ENCODE results near the gene PCSK6. TPM values are rescaled to one million over a fixed set of nuclear protein-coding genes. Genes with fewer than 3 reads are reported as not detected.

Gene PCSK6
- total RNA-seq, 2 donors from 2014 or later, result 1.9 to 27.8 TPM

DNA sequence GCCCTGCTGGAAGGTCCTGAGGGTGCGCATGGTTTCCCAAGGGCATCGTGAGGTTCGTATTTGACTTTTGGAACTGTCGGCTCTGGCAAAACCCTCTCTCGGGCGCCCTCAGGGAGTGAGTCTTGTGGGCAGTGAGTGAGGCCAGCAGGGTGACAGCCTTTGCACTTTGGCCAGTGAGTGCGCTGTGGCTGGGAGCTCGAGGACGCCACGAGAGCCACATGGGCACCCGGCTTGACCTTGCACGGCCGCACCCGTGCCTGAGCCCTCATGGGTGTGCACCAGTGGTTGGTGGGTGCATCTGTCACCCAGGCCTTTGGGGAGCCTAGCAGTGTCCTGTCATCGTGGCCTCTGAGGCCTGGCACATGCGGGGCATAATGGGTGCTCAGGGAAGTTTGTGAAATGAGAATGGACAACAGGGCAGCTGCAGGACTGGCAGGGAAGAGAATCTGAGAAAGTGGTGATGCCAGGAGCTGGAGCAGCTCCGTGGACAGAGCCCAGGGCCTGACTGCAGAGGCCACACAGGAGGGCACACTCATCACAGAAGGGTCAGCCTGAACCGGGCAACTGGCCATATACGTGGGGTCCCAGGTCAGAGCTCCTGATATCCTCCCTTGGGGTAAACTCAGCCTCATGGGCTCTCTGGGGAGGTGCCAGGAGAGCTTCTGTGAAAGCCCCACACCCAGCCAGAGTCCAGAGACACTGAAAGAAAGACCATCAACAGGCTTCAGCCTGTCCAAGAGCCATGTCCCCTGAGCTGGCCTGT lies 164.1 kb downstream of the PCSK6 start:
- H3K36me3 Mint-ChIP-seq (ENCODE audit: low read depth), result peaks cover 4% of the 10 kb centered on the region
- H3K27me3 Mint-ChIP-seq, result peaks cover 52% of the 10 kb centered on the region
- DNase-seq (peak in 1 of 3 donors; percentile 1), ATAC-seq (no peak)
- H3K4me3 Mint-ChIP-seq, result no peak overlapping the region
- H3K4me1 Mint-ChIP-seq, result no peaks in the 10 kb centered on the region
- no peak overlapping the region for H3K27ac Mint-ChIP-seq
- H3K9me3 ChIP-seq (ENCODE audit: control insufficient read depth, low read length, poor library complexity, severe bottlenecking), result no peaks in the 10 kb centered on the region

- H3K36me3 Mint-ChIP-seq (ENCODE audit: low read depth), result peaks cover 4% of the 10 kb centered on the region
- no peaks in the 10 kb centered on the region for H3K4me1 Mint-ChIP-seq
- no peak for ATAC-seq
- no peak overlapping the region for H3K27ac Mint-ChIP-seq
- H3K9me3 ChIP-seq (ENCODE audit: control insufficient read depth, low read length, poor library complexity, severe bottlenecking), result no peaks in the 10 kb centered on the region
- DNase-seq, result no peak
- no peak overlapping the region for H3K4me3 Mint-ChIP-seq
- peaks cover 52% of the 10 kb centered on the region for H3K27me3 Mint-ChIP-seq
Measured at GRCh38 chr15:101324524-101325177, 164.9 kb downstream of the PCSK6 start.

- H3K9me3 ChIP-seq (ENCODE audit: control insufficient read depth, low read length, poor library complexity, severe bottlenecking), result no peaks in the 10 kb centered on the region
- no peaks in the 10 kb centered on the region for H3K4me1 Mint-ChIP-seq
- no peak overlapping the region for H3K27ac Mint-ChIP-seq
- ATAC-seq (no peak), DNase-seq (no peak)
- H3K4me3 Mint-ChIP-seq, result no peak overlapping the region
- peaks cover 53% of the 10 kb centered on the region for H3K27me3 Mint-ChIP-seq
- H3K36me3 Mint-ChIP-seq (ENCODE audit: low read depth), result peaks cover 4% of the 10 kb centered on the region
Measured at GRCh38 chr15:101323793-101324523, 165.5 kb downstream of the PCSK6 start.

DNA sequence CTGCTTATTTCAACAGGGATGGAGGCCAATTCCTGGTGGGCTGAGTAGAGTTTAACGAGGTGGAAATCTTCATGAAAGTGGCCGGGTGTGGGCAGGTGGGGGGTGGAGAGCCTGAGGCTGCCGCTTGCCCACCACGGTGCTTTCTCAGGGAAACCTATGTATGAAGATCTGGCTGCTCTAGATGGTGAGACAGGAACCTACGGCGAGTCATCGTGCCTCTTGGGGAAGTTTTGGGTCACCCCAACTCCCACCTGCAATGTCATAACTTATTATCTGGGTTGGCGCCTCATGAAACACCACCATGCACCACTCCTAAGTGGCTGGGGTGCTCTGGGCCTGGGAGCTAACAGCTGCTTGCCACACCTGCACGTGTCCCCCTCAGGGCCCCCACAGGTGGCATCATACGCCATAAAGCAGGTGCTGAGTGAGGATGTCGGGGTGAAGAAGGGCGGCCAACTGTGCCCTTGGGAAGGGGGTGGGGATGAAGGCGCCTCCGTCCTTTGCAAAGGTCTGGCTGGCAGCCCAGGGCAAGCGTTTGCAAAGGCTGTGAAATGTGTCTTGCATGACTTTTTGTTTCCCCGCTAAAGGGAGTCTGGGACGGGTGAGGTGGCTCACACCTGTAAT lies 166.5 kb downstream of the PCSK6 start:
- no peaks in the 10 kb centered on the region for H3K9me3 ChIP-seq (ENCODE audit: control insufficient read depth, low read length, poor library complexity, severe bottlenecking)
- Mint-ChIP-seq H3K36me3 (ENCODE audit: low read depth) (peaks cover 4% of the 10 kb centered on the region), H3K27me3 (peaks cover 58% of the 10 kb centered on the region), H3K4me3 (no peak overlapping the region), H3K4me1 (no peaks in the 10 kb centered on the region), H3K27ac (no peak overlapping the region)
- DNase-seq, result peak in 1 of 3 donors; percentile 1
- no peak for ATAC-seq

DNA sequence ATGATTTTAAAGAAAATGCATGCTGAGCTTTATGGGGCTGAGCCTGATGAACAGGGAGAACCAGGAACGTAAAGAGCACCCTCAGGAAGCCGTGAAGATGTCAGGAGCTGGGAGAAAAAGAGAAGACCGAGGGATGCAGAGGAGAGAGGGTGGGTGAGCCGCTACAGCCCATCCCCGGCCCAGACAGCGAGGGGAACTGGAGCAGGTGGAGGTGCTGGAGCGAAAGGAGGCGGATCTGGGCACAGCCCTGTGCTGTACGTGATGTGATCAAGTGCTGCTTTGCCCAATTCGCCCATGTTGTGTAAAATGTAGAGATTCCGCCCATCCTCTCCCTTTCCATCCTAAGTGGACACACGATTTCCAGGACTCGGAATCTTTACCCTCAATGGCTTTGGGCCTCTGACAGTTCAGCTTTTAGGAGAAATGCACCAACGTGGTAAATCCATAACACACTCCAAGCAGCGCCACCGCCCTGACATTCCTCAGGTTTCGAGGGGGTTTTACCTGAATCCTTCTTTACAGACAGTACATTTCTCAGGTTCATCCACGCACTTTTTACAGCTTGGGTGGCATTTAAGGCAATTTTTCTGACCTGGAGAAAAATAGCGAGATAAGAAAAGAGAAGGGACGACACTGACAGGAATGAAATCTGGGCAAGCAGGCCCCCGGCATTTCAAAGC lies 167.4 kb downstream of the PCSK6 start:
- Mint-ChIP-seq H3K4me1 (no peaks in the 10 kb centered on the region), H3K27ac (peak overlapping the region; percentile 6), H3K27me3 (peaks cover 61% of the 10 kb centered on the region), H3K36me3 (ENCODE audit: low read depth) (peaks cover 4% of the 10 kb centered on the region), H3K4me3 (no peak overlapping the region)
- DNase-seq (no peak), ATAC-seq (no peak)
- H3K9me3 ChIP-seq (ENCODE audit: control insufficient read depth, low read length, poor library complexity, severe bottlenecking), result no peaks in the 10 kb centered on the region

DNA sequence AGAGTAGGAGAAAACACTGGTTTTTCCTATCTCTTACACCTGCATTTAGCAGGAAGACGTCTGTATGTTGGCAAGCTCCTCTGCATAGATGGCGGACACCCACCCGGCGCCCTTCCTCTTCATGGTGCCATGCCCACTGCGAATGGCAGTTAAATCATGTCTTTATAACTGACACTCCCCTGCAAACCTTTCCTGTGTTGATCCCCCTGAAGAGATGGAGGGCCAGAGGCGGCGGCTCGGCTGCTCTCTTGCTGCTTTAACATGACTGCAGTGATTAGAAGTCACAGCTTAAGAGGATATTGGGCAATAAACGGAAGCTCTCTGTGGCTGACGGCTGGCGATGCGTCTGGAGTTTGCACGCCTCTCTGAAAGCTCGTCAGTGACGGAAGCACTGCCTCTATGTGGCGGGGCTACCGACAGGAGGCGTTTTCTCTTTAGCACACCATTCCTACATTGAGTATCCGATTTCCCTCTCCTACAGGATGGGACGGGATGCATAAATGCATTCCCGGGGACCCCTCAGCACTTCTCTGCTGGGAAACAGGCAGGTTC lies 168.9 kb downstream of the PCSK6 start:
- H3K9me3 ChIP-seq (ENCODE audit: control insufficient read depth, low read length, poor library complexity, severe bottlenecking), result no peaks in the 10 kb centered on the region
- peak overlapping the region; percentile 67 for H3K4me3 Mint-ChIP-seq
- peaks cover 50% of the 10 kb centered on the region for H3K27me3 Mint-ChIP-seq
- H3K27ac Mint-ChIP-seq, result peak overlapping the region; percentile 80
- H3K36me3 Mint-ChIP-seq (ENCODE audit: low read depth), result peaks cover 4% of the 10 kb centered on the region
- no peaks in the 10 kb centered on the region for H3K4me1 Mint-ChIP-seq
- peak; percentile 96 for ATAC-seq
- DNase-seq, result peak in 1 of 3 donors; percentile 33

DNA sequence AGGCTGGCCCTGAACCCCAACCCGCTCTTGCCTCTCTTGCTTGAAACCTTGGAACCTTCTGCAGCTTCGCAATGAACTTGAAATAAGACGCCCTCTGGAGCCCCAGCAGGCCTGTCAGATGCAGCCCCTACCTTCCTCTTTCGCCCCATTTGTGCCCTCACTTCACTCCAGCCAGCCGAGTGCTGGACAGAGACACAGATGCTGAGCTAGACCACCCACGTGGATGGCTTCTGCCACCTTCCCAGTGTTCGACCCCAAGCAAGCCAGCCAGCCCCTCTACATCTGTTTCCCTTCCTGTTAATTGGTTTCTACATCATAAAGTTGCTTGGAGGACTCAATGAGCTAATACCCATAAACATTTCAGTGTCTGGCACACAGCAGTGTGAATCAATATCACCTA lies 170.7 kb downstream of the PCSK6 start:
- no peak overlapping the region for H3K27ac Mint-ChIP-seq
- H3K4me1 Mint-ChIP-seq, result no peaks in the 10 kb centered on the region
- peaks cover 34% of the 10 kb centered on the region for H3K27me3 Mint-ChIP-seq
- peaks cover 2% of the 10 kb centered on the region for H3K36me3 Mint-ChIP-seq (ENCODE audit: low read depth)
- H3K4me3 Mint-ChIP-seq, result no peak overlapping the region
- no peak for DNase-seq
- no peak for ATAC-seq
- no peaks in the 10 kb centered on the region for H3K9me3 ChIP-seq (ENCODE audit: control insufficient read depth, low read length, poor library complexity, severe bottlenecking)

DNA sequence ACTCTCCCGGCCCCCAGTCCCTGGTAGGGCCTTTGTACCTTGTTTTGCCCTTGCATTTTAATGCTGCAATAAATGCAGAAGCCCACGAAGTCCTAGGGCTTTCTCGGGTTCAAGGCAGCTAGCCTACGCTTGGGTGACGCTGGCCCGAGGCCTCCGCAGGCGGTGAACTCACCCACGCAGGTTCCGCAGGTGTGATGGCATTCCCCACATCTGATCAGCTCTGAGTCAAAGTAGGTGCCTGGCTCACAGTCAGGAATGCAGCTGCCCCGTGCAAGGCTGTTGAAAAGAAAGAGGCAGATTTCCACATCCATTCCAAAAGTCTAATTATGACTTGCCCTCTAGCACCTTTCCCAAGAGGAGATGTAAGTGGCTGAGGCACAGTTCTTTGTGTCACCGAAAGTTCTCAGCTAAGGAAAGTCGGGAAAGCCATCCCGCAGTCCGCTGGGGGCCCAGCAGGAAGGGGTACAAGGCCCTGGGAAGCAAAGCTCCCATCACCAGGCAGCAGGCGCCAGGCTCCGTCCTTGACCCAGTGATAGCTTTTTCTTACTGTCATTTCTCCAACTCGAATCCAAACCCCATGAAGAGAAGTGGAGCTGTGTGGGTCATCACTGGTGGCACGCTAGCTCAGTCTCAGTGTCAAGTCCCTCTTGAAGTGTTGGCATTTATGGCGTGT lies 171.2 kb downstream of the PCSK6 start:
- DNase-seq, result no peak
- ATAC-seq, result no peak
- H3K4me3 Mint-ChIP-seq, result no peak overlapping the region
- H3K27me3 Mint-ChIP-seq, result peaks cover 34% of the 10 kb centered on the region
- no peaks in the 10 kb centered on the region for H3K9me3 ChIP-seq (ENCODE audit: control insufficient read depth, low read length, poor library complexity, severe bottlenecking)
- H3K36me3 Mint-ChIP-seq (ENCODE audit: low read depth), result no peaks in the 10 kb centered on the region
- no peaks in the 10 kb centered on the region for H3K4me1 Mint-ChIP-seq
- H3K27ac Mint-ChIP-seq, result no peak overlapping the region

GRCh38 chr15:101317336-101317872 lies 172.1 kb downstream of the PCSK6 start:
- H3K4me3 Mint-ChIP-seq, result no peak overlapping the region
- peaks cover 29% of the 10 kb centered on the region for H3K27me3 Mint-ChIP-seq

GRCh38 chr15:101316529-101316928 lies 173.0 kb downstream of the PCSK6 start:
- no peaks in the 10 kb centered on the region for H3K36me3 Mint-ChIP-seq (ENCODE audit: low read depth)
- no peaks in the 10 kb centered on the region for H3K4me1 Mint-ChIP-seq
- H3K27me3 Mint-ChIP-seq, result peaks cover 21% of the 10 kb centered on the region
- H3K4me3 Mint-ChIP-seq, result no peak overlapping the region
- DNase-seq (no peak), ATAC-seq (no peak)
- no peaks in the 10 kb centered on the region for H3K9me3 ChIP-seq (ENCODE audit: control insufficient read depth, low read length, poor library complexity, severe bottlenecking)
- H3K27ac Mint-ChIP-seq, result no peak overlapping the region

More at GRCh38 chr15:101317336-101317872, 172.1 kb downstream of the PCSK6 start:
- H3K9me3 ChIP-seq (ENCODE audit: control insufficient read depth, low read length, poor library complexity, severe bottlenecking), result no peaks in the 10 kb centered on the region
- no peak overlapping the region for H3K27ac Mint-ChIP-seq
- H3K4me1 Mint-ChIP-seq, result no peaks in the 10 kb centered on the region
- no peak for ATAC-seq
- H3K36me3 Mint-ChIP-seq (ENCODE audit: low read depth), result no peaks in the 10 kb centered on the region
- no peak for DNase-seq

- no peak overlapping the region for H3K4me3 Mint-ChIP-seq
- ATAC-seq, result no peak
- peaks cover 14% of the 10 kb centered on the region for H3K27me3 Mint-ChIP-seq
Measured at GRCh38 chr15:101315736-101316135, 173.8 kb downstream of the PCSK6 start.

More at GRCh38 chr15:101315736-101316135, 173.8 kb downstream of the PCSK6 start:
- H3K36me3 Mint-ChIP-seq (ENCODE audit: low read depth), result no peaks in the 10 kb centered on the region
- no peaks in the 10 kb centered on the region for H3K9me3 ChIP-seq (ENCODE audit: control insufficient read depth, low read length, poor library complexity, severe bottlenecking)
- DNase-seq, result no peak
- no peak overlapping the region for H3K27ac Mint-ChIP-seq
- no peaks in the 10 kb centered on the region for H3K4me1 Mint-ChIP-seq

All from T-helper 17 cell (primary cell).